MM.1S (cell line): ENCODE data around the gene TMIE.

Experiments
- DNase-seq: peaks from one replicate; pipeline ENCODE4 v3.0.0-alpha.2; 2015
- H2AFZ ChIP-seq: fragments of 300-600 bp; sonication (generic); 2 replicates; pipeline ENCODE4 v1.6.0; 2016; ENCODE audit warnings: antibody characterized with exemption, low read length
- H3F3A ChIP-seq: fragments of 300-600 bp; sonication (generic); 2 replicates; pipeline ENCODE4 v1.6.1; 2016; ENCODE audit warnings: mild to moderate bottlenecking, antibody characterized with exemption, low read length, moderate library complexity, mixed read lengths; ENCODE audit not compliant: insufficient read depth
- H3K27ac ChIP-seq: fragments of 300-600 bp; sonication (generic); 2 replicates; pipeline ENCODE4 v1.5.1; 2016; ENCODE audit warnings: mild to moderate bottlenecking, low read length
- H3K27me3 ChIP-seq: fragments of 300-600 bp; sonication (generic); replicated peaks from 2 replicates; pipeline ENCODE4 v1.6.0; 2016; ENCODE audit warnings: low read length; ENCODE audit not compliant: insufficient read depth
- H3K36me3 ChIP-seq: fragments of 300-600 bp; sonication (generic); replicated peaks from 2 replicates; pipeline ENCODE4 v1.6.1; 2016; ENCODE audit warnings: mild to moderate bottlenecking, low read length, mixed read lengths; ENCODE audit not compliant: insufficient read depth
- H3K4me1 ChIP-seq: fragments of 300-600 bp; sonication (generic); 2 replicates; pipeline ENCODE4 v1.6.1; 2016; ENCODE audit warnings: low read length, mixed read lengths
- H3K4me2 ChIP-seq: fragments of 300-600 bp; sonication (generic); 2 replicates; pipeline ENCODE4 v1.6.0; 2016; ENCODE audit warnings: low read depth, low read length
- H3K4me3 ChIP-seq: fragments of 300-600 bp; sonication (generic); 2 replicates; pipeline ENCODE4 v1.5.1; 2016; ENCODE audit warnings: low read length, mixed read lengths
- H3K79me2 ChIP-seq: fragments of 300-600 bp; sonication (generic); 2 replicates; pipeline ENCODE4 v1.6.1; 2016; ENCODE audit warnings: mixed run types, low read length, mixed read lengths
- H3K9ac ChIP-seq: fragments of 300-600 bp; sonication (generic); 2 replicates; pipeline ENCODE4 v1.6.1; 2016; ENCODE audit warnings: low read length, mixed read lengths
- H3K9me2 ChIP-seq: fragments of 300-600 bp; sonication (generic); replicated peaks from 2 replicates; pipeline ENCODE4 v1.6.1; 2016; ENCODE audit warnings: mild to moderate bottlenecking, low read length, mixed read lengths; ENCODE audit not compliant: insufficient read depth
- H3K9me3 ChIP-seq: fragments of 300-600 bp; sonication (generic); replicated peaks from 2 replicates; pipeline ENCODE4 v1.6.1; 2016; ENCODE audit warnings: mild to moderate bottlenecking, low read length, mixed read lengths; ENCODE audit not compliant: insufficient read depth
- H4K20me1 ChIP-seq: fragments of 300-600 bp; sonication (generic); 2 replicates; pipeline ENCODE4 v1.6.1; 2016; ENCODE audit warnings: mild to moderate bottlenecking, low read length, moderate library complexity, mixed read lengths; ENCODE audit not compliant: insufficient read depth
- EZH2 ChIP-seq: fragments of 300-600 bp; sonication (generic); optimal IDR thresholded peaks from 2 replicates; pipeline ENCODE3; 2017; ENCODE audit warnings: low read depth, mild to moderate bottlenecking, antibody characterized with exemption, low read length, mixed read lengths
- EZH2phosphoT487 ChIP-seq: fragments of 300-600 bp; sonication (generic); IDR thresholded peaks from 2 replicates; pipeline ENCODE4 v1.6.1; 2018; ENCODE audit warnings: antibody characterized with exemption, low read length
- TF ChIP-seq, protein P1 (sequence below): fragments of 300-600 bp; sonication (generic); IDR thresholded peaks from 2 replicates; pipeline ENCODE4 v1.5.1; 2016; ENCODE audit warnings: antibody characterized with exemption, low read length, mixed read lengths

The TMIE gene

DNA sequence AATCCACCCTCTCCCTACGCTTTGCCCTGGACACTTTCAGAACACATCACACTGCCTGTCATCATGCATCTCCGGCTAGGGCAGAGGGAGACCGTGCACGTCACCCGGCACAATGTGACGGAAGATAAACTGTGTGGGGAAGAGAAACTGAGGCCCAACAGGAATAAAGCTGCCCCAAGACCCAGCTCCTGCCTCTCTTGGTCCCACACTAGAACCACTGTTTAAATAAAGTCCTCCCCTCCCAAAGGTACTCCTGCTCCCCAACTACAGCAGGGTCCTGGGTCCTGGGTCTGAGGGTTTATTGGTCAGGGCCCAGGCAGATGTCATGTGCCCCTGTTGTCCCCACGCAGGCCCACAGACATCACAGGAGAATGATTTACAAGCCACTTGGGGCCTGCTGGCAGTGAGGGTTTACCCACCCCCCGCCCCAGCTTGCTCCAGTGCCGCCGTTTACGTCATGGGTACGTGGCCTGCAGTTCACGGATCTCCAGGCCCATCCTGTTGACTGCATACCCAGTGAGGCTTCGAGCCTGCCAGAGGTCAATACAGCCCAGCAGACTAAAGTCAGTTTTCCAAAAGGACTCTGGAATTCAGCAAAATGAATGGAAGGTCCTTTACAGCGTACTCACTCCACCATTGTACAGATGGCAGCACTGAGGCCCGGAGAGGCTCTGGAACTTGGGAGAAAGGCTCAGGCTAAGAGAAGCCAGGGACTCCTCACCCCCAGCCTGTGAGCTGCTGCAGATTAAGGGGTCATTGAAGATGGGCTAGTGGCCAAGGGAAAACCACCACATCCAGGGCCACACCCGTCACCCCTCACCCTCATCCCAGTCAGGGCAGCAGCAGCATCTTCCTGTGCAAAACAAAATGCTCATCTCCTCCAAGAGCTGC, 30.9 kb upstream of the TMIE start:
- no peak overlapping the region for H3K4me2 ChIP-seq
- no peak for DNase-seq
- H4K20me1 ChIP-seq, result no peaks in the 10 kb centered on the region
- no peaks in the 10 kb centered on the region for H3K27me3 ChIP-seq
- H2AFZ ChIP-seq, result no peak overlapping the region
- H3F3A ChIP-seq, result no peaks in the 10 kb centered on the region
- no peak overlapping the region for H3K4me3 ChIP-seq
- no peak overlapping the region for H3K9ac ChIP-seq
- TF ChIP-seq EZH2phosphoT487, result no peak
- TF ChIP-seq, protein P1, sequence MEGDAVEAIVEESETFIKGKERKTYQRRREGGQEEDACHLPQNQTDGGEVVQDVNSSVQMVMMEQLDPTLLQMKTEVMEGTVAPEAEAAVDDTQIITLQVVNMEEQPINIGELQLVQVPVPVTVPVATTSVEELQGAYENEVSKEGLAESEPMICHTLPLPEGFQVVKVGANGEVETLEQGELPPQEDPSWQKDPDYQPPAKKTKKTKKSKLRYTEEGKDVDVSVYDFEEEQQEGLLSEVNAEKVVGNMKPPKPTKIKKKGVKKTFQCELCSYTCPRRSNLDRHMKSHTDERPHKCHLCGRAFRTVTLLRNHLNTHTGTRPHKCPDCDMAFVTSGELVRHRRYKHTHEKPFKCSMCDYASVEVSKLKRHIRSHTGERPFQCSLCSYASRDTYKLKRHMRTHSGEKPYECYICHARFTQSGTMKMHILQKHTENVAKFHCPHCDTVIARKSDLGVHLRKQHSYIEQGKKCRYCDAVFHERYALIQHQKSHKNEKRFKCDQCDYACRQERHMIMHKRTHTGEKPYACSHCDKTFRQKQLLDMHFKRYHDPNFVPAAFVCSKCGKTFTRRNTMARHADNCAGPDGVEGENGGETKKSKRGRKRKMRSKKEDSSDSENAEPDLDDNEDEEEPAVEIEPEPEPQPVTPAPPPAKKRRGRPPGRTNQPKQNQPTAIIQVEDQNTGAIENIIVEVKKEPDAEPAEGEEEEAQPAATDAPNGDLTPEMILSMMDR, result no peak
- TF ChIP-seq EZH2, result no peak
- H3K79me2 ChIP-seq, result no peaks in the 10 kb centered on the region
- no peaks in the 10 kb centered on the region for H3K4me1 ChIP-seq
- no peaks in the 10 kb centered on the region for H3K9me2 ChIP-seq
- no peaks in the 10 kb centered on the region for H3K36me3 ChIP-seq
- no peak overlapping the region for H3K27ac ChIP-seq
- no peaks in the 10 kb centered on the region for H3K9me3 ChIP-seq

DNA sequence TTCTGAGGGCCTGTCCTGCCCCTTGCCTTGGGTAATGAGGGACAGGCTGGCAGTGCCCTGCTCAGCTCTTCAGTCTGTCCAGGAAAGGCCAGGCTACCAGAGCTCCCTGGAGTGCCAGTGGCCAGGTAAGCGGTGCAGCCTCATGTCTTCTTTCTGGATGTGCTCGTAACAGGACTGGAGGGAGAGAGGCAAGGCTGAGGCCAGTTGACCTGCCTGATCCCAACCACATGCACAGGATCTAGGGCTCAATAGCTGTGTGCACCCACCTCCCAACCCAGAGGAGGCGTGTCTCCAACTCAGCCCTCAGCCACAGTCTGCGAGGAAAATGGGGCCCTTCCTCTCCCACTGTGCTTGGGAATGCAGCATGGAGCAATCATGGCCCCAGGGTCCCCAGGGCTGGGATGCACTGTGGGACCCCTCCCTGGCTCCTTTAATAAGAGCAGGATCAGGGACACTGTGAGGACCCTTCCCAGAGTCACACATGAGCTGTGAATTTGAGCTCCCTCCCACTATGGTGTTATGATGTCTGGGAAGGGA, 30.2 kb upstream of the TMIE start:
- Histone ChIP-seq H3K36me3 (no peaks in the 10 kb centered on the region), H3K79me2 (no peaks in the 10 kb centered on the region), H4K20me1 (no peaks in the 10 kb centered on the region), H3K9ac (no peak overlapping the region), H3F3A (no peaks in the 10 kb centered on the region), H3K27ac (no peak overlapping the region), H2AFZ (no peak overlapping the region), H3K4me3 (no peak overlapping the region), H3K9me3 (no peaks in the 10 kb centered on the region), H3K4me2 (no peak overlapping the region), H3K27me3 (no peaks in the 10 kb centered on the region), H3K4me1 (no peaks in the 10 kb centered on the region), H3K9me2 (no peaks in the 10 kb centered on the region)
- DNase-seq, result no peak
- TF ChIP-seq EZH2, result no peak
- no peak for TF ChIP-seq EZH2phosphoT487
- TF ChIP-seq, protein P1, result no peak

DNA sequence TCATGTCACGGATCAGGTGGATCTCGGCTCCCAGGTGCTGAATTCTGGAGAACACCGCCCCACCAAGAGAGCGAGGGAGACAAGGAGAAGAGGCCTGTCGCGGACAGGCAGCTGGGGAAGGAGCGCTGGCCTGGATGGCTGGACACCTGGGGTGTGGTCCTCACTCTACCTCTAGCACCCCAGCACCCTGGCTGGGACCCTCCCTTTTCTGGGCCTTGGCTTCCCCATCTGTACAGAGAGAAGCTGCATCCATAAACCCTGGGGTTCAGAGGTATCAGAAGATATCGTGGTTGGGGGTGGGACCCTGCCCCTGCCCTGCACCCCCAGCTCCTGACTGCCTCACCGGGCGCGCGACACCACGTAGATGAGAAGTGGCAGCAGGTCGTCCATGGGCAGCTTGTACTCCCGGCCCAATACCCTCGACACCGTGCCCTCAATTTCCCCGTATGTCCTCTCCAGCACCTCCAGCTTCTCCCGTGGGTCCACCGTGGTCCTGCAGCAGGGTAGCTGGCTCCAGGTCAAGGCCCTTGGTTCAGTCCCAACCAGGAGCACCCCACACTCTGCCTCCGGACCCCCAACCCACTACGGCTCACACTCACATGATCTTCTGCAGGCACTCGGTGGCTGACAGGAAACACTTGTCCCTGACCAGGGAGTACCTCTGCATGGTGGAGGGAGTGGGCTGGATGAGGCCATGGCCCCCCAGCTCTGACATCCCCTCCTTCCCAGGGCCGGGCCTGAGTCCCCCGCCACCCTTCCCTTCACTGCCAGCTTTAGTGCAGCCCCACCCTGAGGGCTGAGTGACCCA, 29.4 kb upstream of the TMIE start:
- Histone ChIP-seq H3F3A (no peaks in the 10 kb centered on the region), H3K4me1 (no peaks in the 10 kb centered on the region), H3K9ac (no peak overlapping the region), H4K20me1 (no peaks in the 10 kb centered on the region), H3K27me3 (no peaks in the 10 kb centered on the region), H3K4me3 (no peak overlapping the region), H3K27ac (no peak overlapping the region), H2AFZ (no peak overlapping the region), H3K9me2 (no peaks in the 10 kb centered on the region), H3K4me2 (no peak overlapping the region), H3K36me3 (no peaks in the 10 kb centered on the region), H3K79me2 (no peaks in the 10 kb centered on the region), H3K9me3 (no peaks in the 10 kb centered on the region)
- TF ChIP-seq, protein P1, result no peak
- TF ChIP-seq EZH2 (no peak), EZH2phosphoT487 (no peak)
- no peak for DNase-seq
